GM19468 (cell line): Measurements from ENCODE around the gene THBS1.

Experiments used
- ATAC-seq: cut with Tn5 transposase; IDR thresholded peaks from one replicate; pipeline ENCODE4 v1.9.1; 2021; ENCODE audit warnings: mild to moderate bottlenecking, moderate library complexity, moderate number of reproducible peaks; ENCODE audit not compliant: unreplicated experiment; ENCODE audit errors: extremely low read depth

THBS1 gene

GRCh38 chr15:39598958-39599845 is 18.3 kb downstream of the THBS1 start:
- ATAC-seq = no peak

GRCh38 chr15:39599871-39600270 is 19.0 kb downstream of the THBS1 start:
- ATAC-seq = no peak

GRCh38 chr15:39602143-39602542 is 21.3 kb downstream of the THBS1 start:
- no peak for ATAC-seq

DNA sequence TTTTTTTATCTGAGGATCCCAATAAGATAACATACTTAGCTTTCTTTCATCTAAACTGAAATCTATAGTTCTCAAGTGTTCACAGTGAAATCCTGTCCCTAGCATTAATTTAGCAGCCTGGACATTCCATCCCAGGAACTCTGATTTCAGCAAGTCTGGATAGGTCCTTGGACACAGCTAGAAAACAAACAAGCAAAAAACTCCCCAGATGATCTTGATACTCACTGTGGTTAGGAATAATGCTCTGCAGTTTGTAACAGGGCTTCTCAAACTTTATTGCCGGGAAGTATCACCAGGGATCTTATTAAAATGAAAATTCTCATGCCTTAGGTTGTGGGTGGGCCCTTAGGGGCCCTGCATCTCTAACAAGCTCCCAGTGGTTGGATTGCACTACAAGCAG is 24.3 kb downstream of the THBS1 start:
- no peak for ATAC-seq

DNA sequence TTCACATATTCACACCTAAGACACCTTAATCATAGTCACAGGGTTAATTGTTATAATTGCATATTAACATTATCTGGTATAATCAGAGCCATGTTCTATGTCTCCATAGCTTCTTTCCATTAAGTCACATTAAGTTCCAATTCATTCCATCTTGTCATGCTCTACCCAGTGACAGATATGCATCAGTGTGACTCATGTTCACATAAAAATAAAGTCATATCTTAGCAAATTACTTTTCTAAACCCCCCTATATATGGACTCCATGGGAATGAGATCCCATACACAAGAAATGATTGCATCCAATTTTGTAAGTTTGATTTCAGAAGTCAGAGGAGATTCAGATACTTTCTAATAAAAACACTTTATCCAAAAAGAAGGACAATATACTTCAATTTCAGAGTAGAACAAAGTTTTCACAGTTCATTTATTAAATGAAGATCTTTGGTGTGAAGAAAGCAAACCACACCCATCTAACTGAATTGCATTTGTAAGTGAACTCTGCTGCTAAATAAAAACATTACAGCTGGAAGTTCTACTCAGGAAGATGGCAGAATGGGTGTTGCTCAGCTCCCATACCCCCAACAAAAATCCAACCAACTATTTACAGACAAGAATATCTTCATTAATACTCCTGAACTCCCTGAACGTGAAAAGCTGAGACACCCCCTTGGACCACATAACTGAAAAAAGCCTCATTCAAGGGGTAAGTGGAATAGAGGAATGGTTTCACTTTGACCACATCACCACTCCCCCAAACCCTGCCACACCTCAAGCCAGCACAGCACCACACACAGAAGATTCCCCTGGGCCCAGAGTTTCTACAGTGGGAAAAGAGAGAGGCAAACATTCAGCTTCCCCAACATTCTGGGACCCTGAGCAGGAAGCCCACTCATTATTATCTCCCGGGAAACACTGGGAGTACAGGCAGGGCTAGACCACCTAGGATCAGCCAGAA is 27.6 kb downstream of the THBS1 start:
- ATAC-seq = no peak

GRCh38 chr15:39609166-39609916 is 28.5 kb downstream of the THBS1 start:
- no peak for ATAC-seq

GRCh38 chr15:39610665-39611064 is 29.8 kb downstream of the THBS1 start:
- no peak for ATAC-seq

DNA sequence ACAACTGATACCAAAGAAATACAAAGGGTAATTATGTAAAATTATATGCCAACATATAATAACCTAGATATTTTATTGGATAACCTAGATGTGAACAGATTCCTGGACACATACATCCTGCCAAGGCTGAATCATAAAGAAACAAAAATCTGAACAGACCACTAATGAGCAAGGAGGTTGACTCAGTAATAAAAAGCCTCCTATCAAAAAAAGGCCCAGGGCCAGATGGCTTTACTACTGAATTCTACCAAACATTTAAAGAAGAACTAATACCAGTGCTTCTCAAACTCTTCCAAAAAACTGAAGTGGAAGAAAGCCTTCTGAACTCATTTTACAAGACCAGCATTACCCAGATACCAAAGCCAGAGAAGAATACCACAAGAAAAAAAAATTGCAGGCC is 32.4 kb downstream of the THBS1 start:
- no peak for ATAC-seq

GRCh38 chr15:39613861-39614260 is 33.0 kb downstream of the THBS1 start:
- no peak for ATAC-seq

- no peak for ATAC-seq
Measured at GRCh38 chr15:39616731-39617455, 36.0 kb downstream of the THBS1 start.

GRCh38 chr15:39618063-39618823 is 37.4 kb downstream of the THBS1 start:
- no peak for ATAC-seq

DNA sequence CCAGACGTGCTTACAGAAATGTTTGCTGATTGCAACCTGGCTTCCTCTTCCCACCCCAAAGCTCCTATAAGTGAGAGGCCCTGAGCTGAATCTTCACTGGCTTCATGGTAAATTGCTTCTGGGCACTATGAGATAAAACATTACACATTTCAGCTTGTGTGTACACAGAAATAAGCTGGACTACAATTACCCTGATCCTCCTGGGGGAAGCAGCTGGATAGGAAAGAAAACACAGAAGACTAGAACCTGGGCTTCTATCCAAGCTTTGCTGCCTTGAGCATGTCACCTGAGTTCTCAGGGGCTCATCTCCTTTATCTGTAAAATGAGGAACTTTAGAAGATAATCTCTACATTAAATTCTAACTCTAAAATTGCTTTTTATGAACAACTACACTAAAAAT is 40.3 kb downstream of the THBS1 start:
- ATAC-seq = no peak

DNA sequence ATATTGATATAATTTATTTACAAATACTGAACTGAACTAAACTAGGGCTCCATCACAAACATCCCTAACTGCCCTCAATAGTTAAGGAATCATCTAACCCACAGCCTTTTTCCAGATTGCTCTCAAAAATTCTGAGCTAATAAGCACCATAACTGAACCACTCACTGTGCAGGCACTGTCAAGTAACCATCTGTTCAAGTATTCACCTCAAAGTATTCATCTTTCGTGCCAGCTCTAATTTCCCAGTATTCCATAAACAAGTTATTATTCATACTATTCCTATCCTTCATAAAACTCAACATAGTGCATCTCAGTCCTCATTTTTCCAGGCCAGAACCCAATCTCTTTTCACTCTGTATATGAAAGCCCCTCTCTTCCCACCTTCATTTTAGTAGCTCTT is 41.1 kb downstream of the THBS1 start:
- ATAC-seq = no peak

DNA sequence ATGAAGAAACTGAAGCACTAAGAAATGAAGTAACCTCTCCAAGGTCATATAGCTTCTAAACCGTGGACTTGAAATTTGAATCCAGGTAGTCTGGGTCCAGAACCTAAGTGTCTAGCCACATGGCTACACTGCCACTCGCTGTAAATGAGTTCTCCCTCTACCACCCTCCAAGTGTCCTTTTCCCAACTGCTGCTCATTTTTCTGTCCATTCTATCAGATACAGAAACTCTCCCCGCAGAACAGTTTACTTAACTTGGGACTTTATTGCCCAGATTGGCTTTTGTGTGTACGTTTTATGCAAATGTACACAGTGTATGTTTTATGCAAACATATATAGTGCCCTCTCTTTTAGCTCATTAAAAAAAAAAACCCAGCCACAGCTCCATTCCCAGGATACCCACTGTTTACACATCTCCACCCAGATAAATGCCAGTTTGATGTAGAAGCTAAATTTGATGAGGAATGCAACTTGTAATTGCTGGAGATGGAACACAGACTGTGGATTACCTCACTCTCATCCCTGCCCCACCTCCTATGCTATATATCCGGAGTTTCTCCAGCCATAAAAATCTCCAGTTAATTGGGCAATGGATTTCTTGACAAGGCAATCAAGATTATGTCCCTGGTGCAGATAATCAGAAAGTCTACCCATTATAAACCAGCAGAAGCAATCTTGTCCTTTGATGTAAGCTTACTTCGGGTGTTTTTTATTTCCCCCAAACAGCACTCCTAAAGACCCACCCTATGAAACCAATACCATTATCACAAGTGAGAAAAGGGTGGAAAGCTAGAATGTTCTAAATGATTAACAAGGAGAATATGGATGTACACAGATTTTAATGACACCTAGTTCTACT is 42.0 kb downstream of the THBS1 start:
- no peak for ATAC-seq

- peak; percentile 80 for ATAC-seq
Measured at GRCh38 chr15:39623529-39623931, 42.7 kb downstream of the THBS1 start.

DNA sequence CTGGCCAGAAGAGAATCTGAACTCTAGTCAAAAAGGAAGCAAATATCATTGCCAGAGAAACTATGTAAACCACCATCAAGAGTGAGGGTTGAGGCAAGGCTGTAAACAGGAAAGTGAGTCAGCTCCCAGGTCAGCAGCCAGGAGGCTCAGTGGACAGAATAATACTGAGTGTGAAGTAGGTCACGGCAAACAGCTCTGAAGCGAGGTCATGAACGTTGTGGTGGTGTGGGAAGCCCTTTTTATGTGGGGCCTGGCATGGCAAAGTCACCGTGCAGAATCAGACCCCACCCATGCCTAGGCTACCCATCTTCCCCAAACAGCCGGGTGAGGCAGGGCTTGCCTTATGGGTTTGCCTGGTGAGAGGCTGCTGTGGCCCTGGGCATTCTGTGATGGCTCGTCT is 43.9 kb downstream of the THBS1 start:
- ATAC-seq = no peak

DNA sequence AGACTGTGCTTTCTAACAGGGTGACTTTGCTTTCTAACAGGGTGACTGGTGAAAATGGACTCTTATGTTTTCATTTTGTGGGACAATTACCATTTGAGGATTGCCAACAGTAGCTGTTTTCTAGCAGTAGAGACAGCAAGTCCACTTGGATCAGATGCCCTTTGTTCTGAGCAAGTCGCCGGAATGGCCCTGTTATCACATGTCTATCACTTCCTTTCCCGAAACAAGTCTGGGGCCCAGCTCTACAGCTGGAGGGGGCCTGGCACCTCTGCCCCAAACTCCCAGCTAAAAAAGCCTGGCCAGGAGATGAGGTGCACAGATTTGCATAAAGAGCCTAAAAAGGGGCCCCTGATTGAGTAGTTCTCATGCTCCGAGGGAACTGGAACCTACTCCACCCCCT is 44.6 kb downstream of the THBS1 start:
- no peak for ATAC-seq

- ATAC-seq = no peak
Measured at GRCh38 chr15:39625856-39626255, 45.0 kb downstream of the THBS1 start.
